ENCODE measurements around the gene EML6.
"Not testable (repeated sequence)": the region's sequence is repeated elsewhere in the genome, so short reads cannot be mapped to it uniquely, and the experiment has no call there.

EML6 gene

DNA sequence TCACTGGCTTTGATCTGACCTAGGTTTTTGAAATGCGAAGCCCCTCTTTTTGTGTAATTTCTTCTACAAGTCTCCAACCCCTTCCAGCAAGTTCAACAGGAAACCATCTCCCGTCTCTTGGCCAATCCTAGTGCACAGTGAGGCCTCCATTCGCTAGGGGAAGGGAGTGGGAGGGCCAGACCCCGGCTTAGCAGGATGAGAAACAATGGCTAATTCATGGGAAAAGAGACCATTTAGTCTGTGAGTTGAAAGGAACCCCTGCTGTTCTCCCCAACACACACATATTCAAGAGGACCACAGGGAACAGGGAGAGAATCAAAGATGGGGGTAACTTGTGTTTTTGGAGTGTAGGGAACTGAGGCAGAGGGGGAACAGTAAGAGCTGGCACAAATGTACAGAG lies 243.8 kb downstream of the EML6 start:
- DNase-seq (ENCODE audit: low read depth): no peak

DNA sequence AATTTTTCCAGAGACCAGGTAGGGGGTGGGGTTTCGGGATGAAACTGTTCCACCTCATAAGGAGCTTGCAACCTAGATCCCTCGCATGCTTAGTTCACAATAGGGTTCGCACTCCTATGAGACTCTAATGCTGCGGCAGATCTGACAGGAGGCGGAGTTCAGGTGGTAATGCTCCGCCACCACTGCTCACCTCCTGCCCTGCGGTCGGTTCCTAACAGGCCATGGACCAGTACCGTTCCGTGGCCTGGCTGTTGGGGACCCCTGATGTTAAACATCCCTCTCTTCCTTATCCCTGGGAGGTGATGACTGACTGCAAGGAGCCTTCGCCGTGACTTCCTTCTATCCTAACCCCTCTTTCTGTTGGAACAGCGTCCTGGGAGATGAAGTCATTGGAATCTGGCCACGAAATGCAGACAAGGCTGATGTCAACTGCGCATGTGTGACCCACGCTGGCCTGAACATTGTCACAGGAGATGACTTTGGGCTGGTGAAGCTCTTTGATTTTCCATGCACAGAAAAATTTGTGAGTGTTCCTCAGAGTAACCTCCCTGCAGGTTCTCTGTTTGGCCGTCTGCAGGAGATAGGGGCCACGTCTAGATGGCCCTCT lies 244.4 kb downstream of the EML6 start:
- no peak for DNase-seq (ENCODE audit: low read depth)

DNA sequence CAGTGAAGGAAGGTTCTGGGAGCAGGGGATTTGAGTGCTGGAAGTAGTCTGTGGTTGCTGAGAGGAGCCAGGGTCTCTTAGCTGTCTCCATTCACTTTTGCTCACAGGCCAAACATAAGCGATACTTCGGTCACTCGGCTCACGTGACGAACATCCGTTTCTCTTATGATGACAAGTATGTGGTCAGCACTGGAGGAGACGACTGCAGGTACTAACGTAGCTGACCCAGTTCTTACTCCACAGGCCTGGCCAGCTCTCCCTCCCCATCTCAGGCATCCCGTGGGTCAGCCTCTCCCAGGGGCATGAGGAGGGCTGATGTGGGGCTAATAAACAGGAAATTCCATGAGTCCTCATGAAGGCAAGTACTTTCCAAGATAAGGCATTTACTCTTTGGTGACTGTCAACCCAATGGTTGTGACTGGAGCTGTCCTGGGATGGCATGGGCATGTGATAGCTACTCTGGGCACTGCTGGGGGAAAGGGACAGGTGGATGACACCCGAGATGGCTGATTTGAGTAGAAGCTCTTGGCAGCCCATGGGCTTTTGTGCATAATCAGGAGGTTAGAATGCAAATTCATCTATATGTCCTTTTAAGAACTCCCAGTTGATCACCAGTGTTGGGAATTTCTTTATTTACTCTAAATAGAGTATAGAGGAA lies 245.2 kb downstream of the EML6 start:
- no peak for DNase-seq (ENCODE audit: low read depth)

DNA sequence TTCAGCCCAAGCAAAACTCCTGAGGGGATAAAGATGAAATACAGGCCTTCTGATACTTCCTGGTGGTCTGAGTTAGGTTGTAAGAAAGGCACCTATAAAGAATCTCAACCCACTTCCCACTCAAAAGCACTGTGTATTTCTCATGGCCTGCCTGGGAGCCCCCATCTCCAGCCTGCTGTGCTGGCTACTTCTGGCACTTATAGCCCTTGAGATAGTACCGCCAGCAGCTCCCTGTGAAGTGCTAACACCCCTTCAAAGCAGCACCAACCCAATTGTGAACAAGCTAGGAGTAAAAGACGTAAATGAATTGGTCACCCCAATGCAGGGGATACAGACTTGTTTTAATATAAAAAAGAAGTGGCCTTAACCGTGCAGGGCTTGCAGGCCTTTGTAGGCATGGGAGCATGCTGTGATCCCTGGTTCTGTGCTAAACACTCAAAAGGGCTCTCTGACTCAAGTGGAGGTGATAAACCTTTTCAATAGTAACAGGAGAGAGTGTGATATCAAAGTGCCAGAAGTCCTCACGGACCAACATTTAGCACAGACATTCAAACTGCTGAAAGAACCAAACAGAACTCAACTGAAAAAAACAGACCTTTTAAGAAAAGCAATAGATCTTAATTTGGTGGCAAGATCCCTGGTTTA lies 246.0 kb downstream of the EML6 start:
- no peak for DNase-seq (ENCODE audit: low read depth)

DNA sequence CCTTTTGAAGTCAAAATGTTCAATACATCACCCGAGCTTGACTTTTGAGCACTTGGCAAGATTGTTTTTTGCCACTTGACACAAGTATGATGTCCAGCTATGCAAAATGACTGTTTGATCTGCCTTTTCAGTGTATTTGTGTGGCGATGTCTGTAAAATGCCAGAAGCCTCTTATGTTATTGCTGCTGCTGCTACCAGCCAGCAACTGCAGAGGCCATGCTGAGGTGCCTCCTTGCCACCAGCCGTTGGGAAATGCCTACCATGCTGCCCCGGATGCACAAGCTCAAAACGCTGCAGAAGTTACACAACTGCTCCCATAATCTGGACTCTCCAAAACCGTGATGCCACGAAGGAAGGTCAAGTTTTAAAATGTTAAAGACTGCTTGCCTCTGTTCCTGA lies 246.5 kb downstream of the EML6 start:
- no peak for DNase-seq (ENCODE audit: low read depth)

DNA sequence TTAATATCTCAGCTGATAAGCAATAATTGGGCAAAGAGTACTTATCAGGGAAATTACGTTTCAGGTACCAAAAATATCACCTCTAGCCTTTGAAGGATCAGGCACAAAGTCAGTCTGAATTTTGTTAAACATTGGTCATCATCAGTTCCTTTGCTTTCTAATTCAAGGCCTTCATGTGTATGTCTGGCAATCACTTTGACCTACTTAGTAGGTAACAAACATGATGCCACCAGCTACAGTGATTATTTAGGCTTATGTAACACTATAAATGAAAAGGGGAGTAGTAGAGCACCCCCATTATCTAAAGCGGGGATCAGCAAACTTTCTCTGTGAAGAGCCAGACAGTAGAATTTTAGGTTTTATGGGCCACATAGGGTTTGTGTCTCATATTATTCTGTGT lies 251.7 kb downstream of the EML6 start:
- DNase-seq (ENCODE audit: low read depth): no peak

DNA sequence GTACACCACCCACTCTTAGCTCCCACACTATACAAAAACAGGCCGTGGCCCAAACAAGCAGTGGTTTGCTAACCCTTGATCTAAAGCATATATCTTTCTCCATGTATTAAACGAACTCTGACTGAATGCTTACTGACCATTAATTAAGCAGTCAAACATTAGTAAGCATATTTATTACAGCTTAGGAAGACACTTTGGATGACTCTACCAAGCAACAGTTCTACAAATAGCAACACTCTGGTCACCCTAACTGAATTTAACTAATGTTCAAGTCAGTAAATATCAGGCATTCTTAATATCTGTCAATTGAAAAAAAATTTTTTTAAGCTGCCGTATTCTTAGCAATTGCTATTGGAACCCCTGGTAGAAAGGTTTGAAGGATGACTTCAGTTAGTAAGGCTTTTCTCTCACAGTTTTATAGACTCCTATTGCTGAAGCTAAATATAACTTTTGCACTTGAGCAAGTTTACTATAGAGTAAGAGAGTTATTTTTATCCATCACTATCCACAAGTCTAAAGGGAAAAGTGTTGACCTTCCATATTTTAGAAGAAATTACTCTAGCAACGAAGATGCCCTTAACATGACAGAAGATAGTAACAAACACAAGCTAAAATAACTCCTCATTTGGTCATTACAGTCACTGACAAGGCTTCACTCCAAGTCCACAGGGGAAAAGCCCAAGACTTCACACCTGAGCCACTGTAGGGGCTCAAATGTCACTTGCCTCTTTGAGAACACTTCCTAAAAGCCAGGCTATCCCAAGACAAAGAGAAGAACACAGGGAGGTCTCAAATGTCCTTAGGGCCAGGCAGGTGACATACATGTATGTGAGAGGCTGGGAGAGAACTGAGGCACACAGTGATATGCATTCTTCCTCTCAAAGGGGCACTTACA lies 252.4 kb downstream of the EML6 start:
- no peak for DNase-seq (ENCODE audit: low read depth)

DNA sequence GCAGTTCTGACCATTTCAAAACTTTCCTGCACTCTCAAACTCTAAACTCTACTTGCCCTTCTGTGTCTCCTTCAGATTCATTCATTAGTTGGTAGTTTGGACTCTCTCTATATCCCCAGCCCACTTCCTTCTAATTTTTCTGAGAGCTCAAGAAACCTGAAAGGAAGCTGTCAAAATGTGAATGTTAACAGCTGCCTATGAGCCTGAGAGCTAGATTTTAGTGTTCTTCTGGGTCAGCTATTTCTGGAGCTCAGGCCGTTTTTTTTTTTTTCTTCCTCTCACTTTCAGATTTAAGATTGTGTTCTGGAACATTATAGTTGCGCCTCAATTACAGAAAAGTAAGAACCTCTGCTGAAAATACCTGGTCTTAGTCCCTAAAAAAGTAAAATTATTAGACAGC lies 253.7 kb downstream of the EML6 start:
- DNase-seq (ENCODE audit: low read depth): no peak

DNA sequence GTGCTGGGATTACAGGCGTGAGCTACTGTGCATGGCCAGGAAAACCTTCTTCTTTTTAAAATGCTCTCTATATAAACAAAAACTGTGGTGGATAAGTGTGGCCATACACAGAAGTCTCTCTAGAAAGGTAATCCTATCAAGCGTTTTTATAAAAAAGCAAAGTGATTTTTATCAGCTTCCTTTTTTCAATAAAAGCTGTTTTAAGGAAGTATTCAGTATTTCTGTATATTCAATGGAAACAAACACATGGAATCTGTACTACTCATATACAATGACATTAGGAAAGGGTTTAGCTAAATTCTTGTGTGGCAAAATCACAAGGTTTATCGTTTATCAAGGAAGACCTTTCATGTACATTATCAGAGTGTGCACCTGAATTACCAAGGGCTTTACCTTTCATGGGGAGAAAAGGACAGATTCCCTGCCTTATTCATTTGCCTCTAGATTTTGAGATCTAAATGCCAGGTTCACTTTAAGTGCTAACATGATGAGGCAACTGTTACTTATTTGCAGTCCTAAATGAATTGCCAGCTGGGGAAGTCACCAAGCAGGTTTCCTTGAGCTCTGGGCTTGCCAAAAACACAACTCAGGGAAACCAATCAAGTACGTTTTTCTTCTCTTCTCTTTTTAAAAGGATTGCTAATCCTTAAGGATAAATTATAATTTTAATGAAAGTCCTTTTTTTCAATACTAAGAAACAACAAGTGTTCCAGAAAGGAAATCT lies 256.0 kb downstream of the EML6 start:
- DNase-seq (ENCODE audit: low read depth): no peak

DNA sequence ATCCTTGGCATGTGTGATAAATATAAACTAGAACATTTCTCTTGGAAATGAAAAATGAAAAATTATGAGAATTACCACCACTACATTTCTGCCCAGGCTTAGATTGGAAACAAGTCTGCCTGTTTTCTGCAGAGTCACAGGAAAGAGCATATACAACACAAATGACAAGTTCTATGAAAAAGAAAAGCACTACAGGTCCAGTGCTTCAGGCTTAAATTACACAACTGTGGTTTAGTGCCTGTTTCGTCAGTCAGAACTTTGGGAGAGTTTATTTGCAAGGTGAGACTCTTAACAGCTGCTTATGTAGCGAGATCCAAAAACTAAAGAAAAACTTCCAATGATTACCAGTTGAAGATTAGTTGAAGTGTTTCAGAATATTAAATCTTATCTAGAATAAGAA lies 257.9 kb downstream of the EML6 start:
- no peak for DNase-seq (ENCODE audit: low read depth)

DNA sequence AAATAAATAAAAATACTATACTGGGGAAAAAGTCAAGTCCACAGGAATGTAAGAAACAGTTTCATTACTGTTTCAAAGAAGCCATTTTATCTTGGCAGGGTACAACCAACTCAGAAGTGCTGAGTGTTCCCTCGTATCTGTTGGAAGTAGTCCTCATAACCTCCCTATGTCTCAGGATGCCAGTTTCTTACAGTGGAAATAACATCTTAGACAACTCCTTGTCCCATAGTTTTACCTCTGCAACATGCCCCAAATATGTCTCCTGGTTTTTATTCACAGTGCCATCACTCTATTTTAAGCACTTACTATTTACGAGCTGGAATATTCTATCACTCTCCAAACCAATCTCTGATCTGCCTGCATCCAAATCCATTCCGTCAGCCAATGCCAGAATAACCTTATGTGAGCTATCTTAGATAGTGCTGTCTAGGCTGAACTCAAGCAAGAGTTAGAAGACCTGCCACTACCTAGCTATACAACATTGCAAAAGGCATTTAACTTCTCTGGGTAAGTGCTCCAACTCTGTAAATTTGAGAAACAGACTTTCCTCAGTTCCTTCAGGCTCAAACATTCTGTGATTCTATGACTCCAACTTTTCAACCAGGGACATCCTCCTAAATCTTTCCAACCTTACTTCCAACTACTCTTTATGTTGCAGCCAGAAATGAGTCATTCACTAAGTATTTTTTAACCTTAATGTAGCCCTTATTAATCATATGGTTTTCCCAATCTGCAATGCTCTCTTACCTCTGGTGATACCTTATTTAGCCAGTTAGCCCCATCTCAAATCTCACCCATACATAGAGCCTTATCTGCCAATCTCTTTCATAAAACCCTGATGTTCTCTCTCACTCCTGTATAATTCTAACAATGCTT lies 260.1 kb downstream of the EML6 start:
- no peak for DNase-seq (ENCODE audit: low read depth)

DNA sequence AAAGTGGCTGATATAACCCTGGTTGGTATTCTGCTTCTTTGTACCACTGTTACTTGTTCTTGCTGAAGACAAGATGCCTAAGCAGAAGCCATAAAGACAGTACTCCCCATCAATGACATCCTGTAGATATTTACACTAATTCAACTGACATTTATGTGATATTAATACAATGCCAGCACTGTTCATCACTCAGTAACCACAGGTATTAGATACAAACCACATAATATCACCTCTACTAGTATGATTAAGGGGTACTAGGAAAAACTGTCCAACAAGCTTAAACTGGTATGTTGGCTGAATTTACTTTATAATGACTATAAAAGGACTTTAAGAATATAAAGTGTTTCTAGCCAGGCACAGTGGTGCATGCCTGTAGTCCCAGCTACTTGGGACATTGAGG lies 261.0 kb downstream of the EML6 start:
- no peak for DNase-seq (ENCODE audit: low read depth)

DNA sequence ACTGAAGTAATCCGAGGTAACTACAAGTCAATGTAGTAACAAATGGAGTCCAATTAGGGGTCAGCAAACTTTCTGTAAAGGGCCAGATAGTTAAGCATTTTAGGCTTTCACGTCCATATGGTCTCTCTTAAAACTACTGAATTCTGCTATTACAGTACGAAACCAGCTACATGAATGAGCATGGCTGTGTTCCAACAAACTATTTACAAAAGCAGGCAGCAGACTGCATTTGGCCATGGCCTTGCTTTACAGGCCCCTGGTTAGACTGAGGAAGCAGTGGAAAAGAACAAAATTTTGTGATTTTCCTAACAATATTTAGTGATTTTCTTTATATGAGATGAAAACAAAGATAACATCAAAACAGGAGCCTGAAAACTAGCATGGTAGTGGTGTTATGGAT lies 262.8 kb downstream of the EML6 start:
- no peak for DNase-seq (ENCODE audit: low read depth)

DNA sequence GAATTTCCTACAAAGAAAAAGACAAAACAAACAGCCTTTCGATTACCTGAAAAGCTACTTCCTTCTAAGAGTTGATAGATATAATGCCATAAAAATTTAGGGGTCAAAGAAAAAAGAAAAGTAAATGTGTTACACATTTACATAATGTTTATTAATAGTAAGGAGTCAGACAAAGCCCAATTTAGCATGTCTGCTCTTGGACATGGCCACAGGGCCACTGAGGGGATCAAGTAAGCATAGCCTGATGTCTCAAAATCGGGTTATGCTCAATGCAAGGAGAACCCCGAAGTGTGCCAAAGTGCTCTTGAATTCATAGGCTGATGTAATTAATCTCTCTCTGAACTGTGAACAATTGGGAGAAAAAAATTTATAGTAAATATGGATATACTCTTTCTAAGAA lies 265.1 kb downstream of the EML6 start:
- no peak for DNase-seq (ENCODE audit: low read depth)

DNA sequence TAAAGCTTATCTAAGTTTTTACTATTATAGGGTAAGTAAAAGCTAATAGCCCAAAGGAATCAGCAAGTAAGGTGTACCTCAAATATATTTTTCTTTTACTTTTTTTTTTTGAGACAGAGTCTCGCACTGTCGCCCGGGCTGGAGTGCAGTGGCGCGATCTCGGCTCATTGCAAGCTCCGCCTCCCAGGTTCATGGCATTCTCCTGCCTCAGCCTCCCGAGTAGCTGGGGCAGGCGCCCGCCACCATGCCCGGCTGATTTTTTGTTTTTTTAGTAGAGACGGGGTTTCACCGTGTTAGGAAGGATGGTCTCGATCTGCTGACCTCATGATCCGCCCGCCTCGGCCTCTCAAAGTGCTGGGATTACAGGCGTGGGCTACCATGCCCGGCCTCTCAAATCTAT lies 267.2 kb downstream of the EML6 start:
- not testable (repeated sequence) for DNase-seq (ENCODE audit: low read depth)

DNA sequence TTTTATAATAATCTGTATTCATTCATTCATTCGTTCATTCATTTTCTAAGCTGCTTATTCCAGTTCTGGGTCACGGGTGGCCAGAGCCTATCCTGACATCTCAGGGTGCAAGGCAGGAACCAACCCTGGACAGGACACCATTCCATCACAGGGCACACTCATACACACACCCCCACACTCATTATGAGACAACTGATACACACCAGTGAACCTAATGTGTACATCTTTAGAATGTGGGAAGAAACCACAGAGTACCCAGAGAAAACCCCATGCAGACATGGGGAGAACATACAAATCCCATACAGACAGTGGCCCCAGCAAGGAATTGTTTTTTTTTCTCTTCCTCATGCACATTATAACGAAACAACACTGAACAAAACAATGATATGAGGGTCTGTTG lies 272.1 kb downstream of the EML6 start:
- no peak for DNase-seq (ENCODE audit: low read depth)

DNA sequence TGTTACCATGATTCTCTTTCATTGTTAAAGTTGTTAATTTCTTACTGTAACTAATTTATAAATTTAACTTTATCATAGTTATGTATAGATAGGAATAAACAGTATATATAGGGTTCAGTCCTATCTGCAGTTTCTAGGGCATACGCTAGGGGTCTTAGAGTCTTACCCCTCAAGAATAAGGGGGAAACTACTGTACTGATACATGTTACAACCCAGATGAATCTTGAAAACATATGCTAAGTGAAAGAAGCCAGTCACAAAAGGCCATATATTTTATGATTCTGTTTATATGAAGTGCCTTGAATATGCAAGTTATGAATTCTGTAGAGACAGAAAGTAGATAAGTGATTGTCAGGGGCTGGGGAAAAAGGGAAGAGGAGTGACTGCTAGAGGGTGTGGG lies 274.4 kb downstream of the EML6 start:
- DNase-seq (ENCODE audit: low read depth): no peak

DNA sequence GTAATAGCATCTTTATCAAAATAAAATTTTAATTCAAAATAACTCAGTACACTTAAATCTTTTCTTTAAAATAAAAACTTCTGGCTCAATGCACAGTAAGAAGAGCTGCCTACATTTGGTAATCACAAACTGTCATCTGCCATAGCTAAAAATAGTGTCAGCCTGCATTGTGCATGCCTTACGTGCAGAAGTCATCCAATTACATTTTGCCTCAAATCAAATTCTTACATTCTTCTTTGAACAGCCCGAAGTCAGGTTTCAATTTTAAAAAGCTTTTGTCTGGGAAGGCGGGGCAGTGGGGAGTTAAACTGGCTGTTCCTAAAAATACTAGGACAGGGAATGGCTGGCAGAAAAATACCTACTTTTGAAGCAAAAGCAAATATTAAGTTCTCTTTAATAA lies 275.7 kb downstream of the EML6 start:
- no peak for DNase-seq (ENCODE audit: low read depth)

DNA sequence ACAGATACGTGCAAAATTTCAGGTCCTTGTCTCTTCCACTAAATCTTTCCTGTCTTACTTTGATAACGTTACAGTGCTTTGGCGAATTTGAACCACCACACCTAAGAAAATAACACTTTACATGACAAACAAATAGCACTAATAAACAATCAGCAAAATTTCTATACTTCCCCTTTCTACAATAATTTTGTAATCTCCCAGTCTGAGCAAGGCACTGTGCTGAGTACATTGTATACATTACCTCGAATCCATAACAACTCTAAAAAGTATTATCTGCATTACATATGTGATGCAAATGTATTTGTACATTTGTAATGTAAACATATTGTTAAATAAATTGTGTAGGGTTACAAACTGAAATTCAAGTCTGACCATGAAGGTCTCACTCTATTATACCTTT lies 276.9 kb downstream of the EML6 start:
- DNase-seq (ENCODE audit: low read depth): no peak

DNA sequence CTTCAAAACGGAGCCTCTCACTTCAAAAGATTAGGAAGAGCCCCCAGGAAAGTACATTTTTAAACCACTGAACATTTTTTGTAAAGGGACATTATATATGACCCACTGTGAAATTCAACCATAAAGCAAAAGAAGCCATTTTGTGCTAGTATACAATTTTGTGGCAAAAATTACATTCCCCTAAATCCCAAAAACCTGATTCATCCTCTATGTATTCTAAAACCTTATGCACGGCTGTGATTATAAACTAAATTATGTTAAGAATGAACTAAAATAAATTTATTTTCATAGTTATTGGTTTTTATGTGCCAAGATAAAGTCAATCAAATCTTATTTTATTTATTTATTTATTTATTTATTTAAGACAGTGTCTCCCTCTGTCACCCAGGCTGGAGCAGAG lies 278.3 kb downstream of the EML6 start:
- no peak for DNase-seq (ENCODE audit: low read depth)
